Gastroesophageal sphincter (tissue), 3 donors: Measurements from ENCODE around the gene OR10K2.

ENCODE experiments used
- CTCF ChIP-seq, 4 experiments: fragments of 200-600 bp in 2 of 4; fragments of 450-650 bp in 2 of 4; sonication (generic) in 1 of 4; IDR thresholded peaks; one replicate each; pipeline ENCODE4 v1.5.1; 2017 to 2019; ENCODE audit warnings: antibody characterized with exemption in 4 of 4, mild to moderate bottlenecking in 2 of 4, moderate library complexity in 2 of 4
- EP300 ChIP-seq: sonication (generic); formaldehyde crosslinking; IDR thresholded peaks from one replicate; pipeline ENCODE4 v1.6.1; 2017; ENCODE audit warnings: antibody characterized with exemption, mild to moderate bottlenecking
- POLR2A ChIP-seq, 2 donors: fragments of 450-650 bp; IDR thresholded peaks; one replicate each; pipeline ENCODE4 v1.6.1; 2017; ENCODE audit warnings: antibody characterized with exemption in 2 of 2, mild to moderate bottlenecking in 2 of 2, moderate library complexity in 1 of 2
- POLR2AphosphoS5 ChIP-seq: sonication (generic); formaldehyde crosslinking; IDR thresholded peaks from one replicate; pipeline ENCODE4 v1.6.1; 2017; ENCODE audit warnings: antibody characterized with exemption

- TF ChIP-seq CTCF (IDR thresholded peaks at IDR 0.05), result no peak
- TF ChIP-seq POLR2AphosphoS5, result no peak
- no peak for TF ChIP-seq POLR2A (IDR thresholded peaks at IDR 0.05)
- TF ChIP-seq EP300, result no peak
Measured at GRCh38 chr1:158407092-158407491, 18.9 kb downstream of the OR10K2 start.
